ENCODE results near the gene ZNF816. TPM values are rescaled to one million over a fixed set of nuclear protein-coding genes. Genes with fewer than 3 reads are reported as not detected.

ZNF816 gene
- total and polyA plus RNA-seq, 2 of the 8 experiments (the other 6 are each of a cell fraction or from before 2014, with no cell fraction given), result 2.7 to 13.2 TPM

DNA sequence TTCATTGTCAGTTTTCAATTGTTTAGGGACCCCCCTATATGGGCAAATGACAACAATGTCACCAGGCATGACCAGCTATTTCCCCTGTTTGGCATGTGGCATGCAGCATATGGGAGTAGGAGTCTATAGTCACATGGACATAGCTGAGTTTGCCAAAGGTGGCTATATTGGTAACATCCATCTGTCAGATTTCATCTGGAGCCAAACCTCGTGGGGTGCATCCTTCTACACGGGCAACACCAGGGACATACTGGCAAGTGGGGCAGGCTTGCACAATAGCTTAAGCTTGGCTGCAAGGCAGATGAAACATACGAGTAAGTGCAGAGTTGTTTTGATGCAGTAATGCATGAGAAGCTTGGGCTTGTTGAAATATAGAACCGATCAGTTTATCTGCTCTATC lies 24.5 kb upstream of the ZNF816 start:
- Histone ChIP-seq H3K4ac (replicated peaks; ENCODE audit: insufficient read length, low read depth, low read length) (no peak overlapping the region), H3K27ac (ENCODE audit: low read depth, low read length) (no peak overlapping the region), H4K8ac (ENCODE audit: extremely low read depth, insufficient read depth, low read length) (no peak overlapping the region), H3K27me3 (replicated peaks in 1 of 4; ENCODE audit: control insufficient read depth in 3 of 4, extremely low read depth in 1 of 4, insufficient read depth in 3 of 4, low read length in 3 of 4) (peaks cover 0 to 7% (median 5%) of the 10 kb centered on the region in 4 experiments; a peak in 4 of 7 replicates), H2BK5ac (ENCODE audit: low read depth, low read length) (no peak overlapping the region), H3K4me1 (replicated peaks in 1 of 4; ENCODE audit: control insufficient read depth in 3 of 4, insufficient read depth in 4 of 4, low read length in 3 of 4) (peaks cover 0 to 2% (median under 1%) of the 10 kb centered on the region in 4 experiments; a peak in 1 of 7 replicates), H2BK15ac (ENCODE audit: low read length) (no peak overlapping the region), H4K5ac (ENCODE audit: insufficient read length, low read depth, low read length) (no peak overlapping the region), H4K20me1 (replicated peaks in 1 of 2; ENCODE audit: control insufficient read depth in 1 of 2, insufficient read depth in 2 of 2, low read length in 2 of 2) (no peaks in the 10 kb centered on the region), H3K56ac (replicated peaks; ENCODE audit: insufficient read length, low read depth, low read length) (no peak overlapping the region), H2AK5ac (ENCODE audit: low read depth, low read length) (no peak overlapping the region), H3K23me2 (ENCODE audit: low read depth, low read length) (no peaks in the 10 kb centered on the region; the same call in 1 of the 2 replicates), H2BK12ac (ENCODE audit: low read depth, low read length) (no peak overlapping the region), H4K91ac (replicated peaks; ENCODE audit: insufficient read length, low read length) (no peak overlapping the region), H3K36me3 (ENCODE audit: control insufficient read depth in 2 of 4, insufficient read depth in 4 of 4, low read length in 3 of 4) (peaks cover 0 to 2% (median 0%) of the 10 kb centered on the region in 4 experiments; a peak in 1 of 8 replicates), H2AFZ (ENCODE audit: low read length) (no peak overlapping the region), H2BK20ac (ENCODE audit: low read length) (no peak overlapping the region), H3K23ac (ENCODE audit: insufficient read length) (no peak overlapping the region), H3K79me2 (ENCODE audit: control insufficient read depth in 1 of 2, insufficient read depth in 2 of 2, low read length in 2 of 2) (no peaks in the 10 kb centered on the region), H3K4me2 (ENCODE audit: insufficient read depth in 1 of 2, low read depth in 2 of 2, low read length in 2 of 2) (no peak overlapping the region), H3K4me3 (ENCODE audit: extremely low read depth in 1 of 4, insufficient read depth in 2 of 4, low read depth in 3 of 4, low read length in 4 of 4) (no peak overlapping the region), H3K9ac (replicated peaks in 1 of 4; ENCODE audit: extremely low read depth in 1 of 4, low read depth in 3 of 4, low read length in 3 of 4) (no peak overlapping the region), H2BK120ac (replicated peaks; ENCODE audit: low read depth, low read length) (no peak overlapping the region), H3K79me1 (ENCODE audit: low read depth, low read length) (no peaks in the 10 kb centered on the region), H3K9me3 (ENCODE audit: insufficient read depth in 2 of 2, low read depth in 1 of 2, low read length in 1 of 2) (peaks cover 0 to 2% of the 10 kb centered on the region in 2 experiments; a peak in 1 of 4 replicates), H3K14ac (ENCODE audit: insufficient read length) (no peak overlapping the region), H3K18ac (ENCODE audit: extremely low read depth, low read length) (no peak overlapping the region)
- POLR2A ChIA-PET (ENCODE audit: partially characterized antibody), result interaction anchor here (0.7 kb wide), 1 partner anchor 280 kb away, joined by 3 read pairs; no protein-coding TSS in a partner anchor
- FAIRE-seq (no peak), DNase-seq (ENCODE audit: low read depth in 1 of 2, low spot score in 2 of 2) (no peak)
- CTCF ChIA-PET (ENCODE audit: partially characterized antibody), result interaction anchor here (1.1 kb wide), 1 partner anchor 24 kb away, joined by 3 read pairs; no protein-coding TSS in a partner anchor
- WGBS, 2 experiments (ENCODE audit: extremely low coverage in 1 of 2, insufficient coverage in 1 of 2, insufficient read length in 1 of 2, insufficient replicate concordance in 2 of 2, low coverage in 1 of 2, low lambda C conversion rate in 2 of 2, missing lambda C conversion rate in 1 of 2), result 92% methylated on average over 4 of the region's 4 CpGs; no CpG with 5 or more reads in 1 of the 2 experiments
- TF ChIP-seq, protein P1, sequence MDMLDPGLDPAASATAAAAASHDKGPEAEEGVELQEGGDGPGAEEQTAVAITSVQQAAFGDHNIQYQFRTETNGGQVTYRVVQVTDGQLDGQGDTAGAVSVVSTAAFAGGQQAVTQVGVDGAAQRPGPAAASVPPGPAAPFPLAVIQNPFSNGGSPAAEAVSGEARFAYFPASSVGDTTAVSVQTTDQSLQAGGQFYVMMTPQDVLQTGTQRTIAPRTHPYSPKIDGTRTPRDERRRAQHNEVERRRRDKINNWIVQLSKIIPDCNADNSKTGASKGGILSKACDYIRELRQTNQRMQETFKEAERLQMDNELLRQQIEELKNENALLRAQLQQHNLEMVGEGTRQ (IDR thresholded peaks at IDR 0.05; ENCODE audit: low read length), result no peak
- TF ChIP-seq POU5F1 (IDR thresholded peaks at IDR 0.05; ENCODE audit: low read depth, low read length), result no peak
- TF ChIP-seq JUND (IDR thresholded peaks at IDR 0.05; ENCODE audit: low read length), result no peak
- no peak for TF ChIP-seq BCL11A (IDR thresholded peaks at IDR 0.05; ENCODE audit: low read depth in 2 of 2, low read length in 2 of 2)
- no peak for TF ChIP-seq CBX8 (IDR thresholded peaks at IDR 0.05; ENCODE audit: borderline replicate concordance, low read depth, low read length)
- TF ChIP-seq RAD21 (IDR thresholded peaks at IDR 0.05 in 1 of 2, conservative IDR thresholded peaks at IDR 0.05 in 1 of 2; ENCODE audit: low read depth in 2 of 2, low read length in 2 of 2), result no peak
- TF ChIP-seq RNF2 (IDR thresholded peaks at IDR 0.05; ENCODE audit: borderline replicate concordance, low read depth, low read length, missing control alignments, poor library complexity, severe bottlenecking), result no peak
- TF ChIP-seq ZNF274 (IDR thresholded peaks at IDR 0.05; ENCODE audit: borderline replicate concordance, extremely low read depth, low read length), result no peak
- TF ChIP-seq, protein P2, sequence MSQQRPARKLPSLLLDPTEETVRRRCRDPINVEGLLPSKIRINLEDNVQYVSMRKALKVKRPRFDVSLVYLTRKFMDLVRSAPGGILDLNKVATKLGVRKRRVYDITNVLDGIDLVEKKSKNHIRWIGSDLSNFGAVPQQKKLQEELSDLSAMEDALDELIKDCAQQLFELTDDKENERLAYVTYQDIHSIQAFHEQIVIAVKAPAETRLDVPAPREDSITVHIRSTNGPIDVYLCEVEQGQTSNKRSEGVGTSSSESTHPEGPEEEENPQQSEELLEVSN (IDR thresholded peaks at IDR 0.05), result no peak
- no peak for TF ChIP-seq TEAD4 (IDR thresholded peaks at IDR 0.05; ENCODE audit: low read depth, low read length)
- no peak for TF ChIP-seq TBP (IDR thresholded peaks at IDR 0.05; ENCODE audit: low read depth, low read length)

Data from H1 (cell line).